Measurements from ENCODE around the gene QRICH1.
A peak's percentile ranks its signal among the peaks of the same experiment; 100 is the strongest.

QRICH1 gene

GRCh38 chr3:49093853-49094767 lies at the start of gene QRICH1:
QRICH1 (minus strand) TSS chr3:49094071; CDS start chr3:49077017, 17,054 bp downstream.
- peak; percentile 96 for DNase-seq

GRCh38 chr3:49140080-49140479 lies 46.2 kb upstream of the QRICH1 start:
- no peak for DNase-seq

- DNase-seq: no peak
Measured at GRCh38 chr3:49135499-49135898, 41.6 kb upstream of the QRICH1 start.

- no peak for DNase-seq
Measured at GRCh38 chr3:49134471-49135265, 40.8 kb upstream of the QRICH1 start.

- no peak for DNase-seq
Measured at GRCh38 chr3:49133226-49133951, 39.5 kb upstream of the QRICH1 start.

GRCh38 chr3:49132437-49133225 lies 38.8 kb upstream of the QRICH1 start, which contains the start of gene LAMB2:
LAMB2 (minus strand) TSS chr3:49133050; CDS start chr3:49132867, 183 bp downstream.
- DNase-seq: no peak

GRCh38 chr3:49132073-49132436 lies 38.2 kb upstream of the QRICH1 start:
- no peak for DNase-seq

- no peak for DNase-seq
Measured at GRCh38 chr3:49131576-49131975, 37.7 kb upstream of the QRICH1 start.

GRCh38 chr3:49131040-49131439 lies 37.2 kb upstream of the QRICH1 start:
- no peak for DNase-seq

GRCh38 chr3:49124991-49125670 lies 31.3 kb upstream of the QRICH1 start:
- no peak for DNase-seq

- no peak for DNase-seq
Measured at GRCh38 chr3:49124203-49124602, 30.3 kb upstream of the QRICH1 start.

- no peak for DNase-seq
Measured at GRCh38 chr3:49123687-49124086, 29.8 kb upstream of the QRICH1 start.

GRCh38 chr3:49122886-49123545 lies 29.1 kb upstream of the QRICH1 start:
- no peak for DNase-seq

GRCh38 chr3:49122451-49122850 lies 28.6 kb upstream of the QRICH1 start:
- no peak for DNase-seq

GRCh38 chr3:49122022-49122421 lies 28.2 kb upstream of the QRICH1 start:
- DNase-seq: no peak

GRCh38 chr3:49121132-49121736 lies 27.4 kb upstream of the QRICH1 start:
- no peak for DNase-seq

GRCh38 chr3:49120438-49121131 lies 26.7 kb upstream of the QRICH1 start, which contains the start of gene USP19:
USP19 (minus strand) TSS chr3:49120823; CDS start chr3:49119145, 1,678 bp downstream.
- DNase-seq: peak; percentile 95

- no peak for DNase-seq
Measured at GRCh38 chr3:49120096-49120437, 26.2 kb upstream of the QRICH1 start.

GRCh38 chr3:49119439-49119838 lies 25.6 kb upstream of the QRICH1 start:
- no peak for DNase-seq

GRCh38 chr3:49119036-49119435 lies 25.2 kb upstream of the QRICH1 start:
- no peak for DNase-seq
